PC-3 (cell line): ENCODE data around the gene UGT3A2. TPM values are rescaled to one million over a fixed set of nuclear protein-coding genes. Genes with fewer than 3 reads are reported as not detected.
"Not testable (repeated sequence)": the region's sequence is repeated elsewhere in the genome, so short reads cannot be mapped to it uniquely, and the experiment has no call there.

Source experiments
- ATAC-seq: fragments of 200-7000 bp; cut with Tn5 transposase; 2 replicates; pipeline ENCODE4 v1.9.1; 2020; ENCODE audit warnings: mild to moderate bottlenecking, moderate library complexity
- BruUV-seq: library from RNA; stranded (reverse); fragments of 400-500 nt; replicated peaks from 2 replicates; lab custom pipeline; 2021; lab: Mats Ljungman, UMichigan
- CTCF ChIA-PET: fragments of 300-600 bp; sonication (Branson Sonifier 250); formaldehyde crosslinking; loops from one replicate; lab custom pipeline; 2022; ENCODE audit warnings: antibody characterized with exemption; lab: Charles Lee
- POLR2A ChIA-PET: fragments of 300-600 bp; sonication (Branson Sonifier 250); formaldehyde crosslinking; loops from one replicate; lab custom pipeline; 2022; ENCODE audit warnings: antibody characterized with exemption; ENCODE audit not compliant: unreplicated experiment; lab: Charles Lee
- DNase-seq: peaks from one replicate; pipeline ENCODE4 v3.0.0-alpha.2; 2015
- H2AFZ ChIP-seq: fragments of 300-600 bp; sonication (generic); 2 replicates; pipeline ENCODE4 v1.6.0; 2016; ENCODE audit warnings: antibody characterized with exemption, low read length
- H3F3A ChIP-seq: fragments of 300-600 bp; sonication (generic); one replicate; pipeline ENCODE4 v1.6.0; 2017; ENCODE audit warnings: antibody characterized with exemption, low read length, control low read depth, mild to moderate bottlenecking; ENCODE audit not compliant: unreplicated experiment
- H3K27ac ChIP-seq: fragments of 300-600 bp; sonication (generic); 2 replicates; pipeline ENCODE4 v1.5.1; 2016; ENCODE audit warnings: mild to moderate bottlenecking, low read length
- H3K27me3 ChIP-seq: fragments of 300-600 bp; sonication (generic); 2 replicates; pipeline ENCODE4 v1.6.1; 2016; ENCODE audit warnings: low read length, mixed read lengths
- H3K36me3 ChIP-seq: fragments of 300-600 bp; sonication (generic); 2 replicates; pipeline ENCODE4 v1.6.1; 2016; ENCODE audit warnings: low read depth, mixed run types, low read length, mixed read lengths
- H3K4me1 ChIP-seq: fragments of 300-600 bp; sonication (generic); 2 replicates; pipeline ENCODE4 v1.5.1; 2016; ENCODE audit warnings: low read length; ENCODE audit not compliant: insufficient read depth
- H3K4me2 ChIP-seq: fragments of 300-600 bp; sonication (generic); 2 replicates; pipeline ENCODE4 v1.6.0; 2016; ENCODE audit warnings: low read length
- H3K4me3 ChIP-seq: fragments of 300-600 bp; sonication (generic); 2 replicates; pipeline ENCODE4 v1.5.1; 2016; ENCODE audit warnings: mild to moderate bottlenecking, low read length, mixed read lengths
- H3K79me2 ChIP-seq: fragments of 300-600 bp; sonication (generic); 2 replicates; pipeline ENCODE4 v1.6.1; 2017; ENCODE audit warnings: low read length, mixed read lengths
- H3K9ac ChIP-seq: fragments of 300-600 bp; sonication (generic); 2 replicates; pipeline ENCODE4 v1.6.0; 2016; ENCODE audit warnings: mild to moderate bottlenecking, low read length
- H3K9me2 ChIP-seq: fragments of 300-600 bp; sonication (generic); replicated peaks from 2 replicates; pipeline ENCODE4 v1.6.1; 2016; ENCODE audit warnings: mixed run types, low read length, mixed read lengths
- H3K9me3 ChIP-seq: fragments of 300-600 bp; sonication (generic); 2 replicates; pipeline ENCODE4 v1.6.1; 2016; ENCODE audit warnings: low read length, mixed read lengths
- H4K20me1 ChIP-seq: fragments of 300-600 bp; sonication (generic); 2 replicates; pipeline ENCODE4 v1.6.1; 2016; ENCODE audit warnings: low read length, mixed read lengths
- CTCF ChIP-seq: fragments of 300-600 bp; sonication (generic); conservative IDR thresholded peaks from 2 replicates; pipeline ENCODE4 v1.5.1; 2017; ENCODE audit warnings: antibody characterized with exemption, low read depth, mild to moderate bottlenecking, low read length
- EZH2 ChIP-seq: fragments of 300-600 bp; sonication (generic); IDR thresholded peaks from one replicate; pipeline ENCODE4 v1.6.1; 2017; ENCODE audit warnings: antibody characterized with exemption, mild to moderate bottlenecking, low read length; ENCODE audit not compliant: unreplicated experiment
- EZH2phosphoT487 ChIP-seq: fragments of 300-600 bp; sonication (generic); IDR thresholded peaks from 2 replicates; pipeline ENCODE4 v1.6.1; 2018; ENCODE audit warnings: mild to moderate bottlenecking, antibody characterized with exemption, low read length, borderline replicate concordance
- intact Hi-C: fragments of 100-400 bp; cut with micrococcal nuclease; formaldehyde crosslinking; loops from 2 replicates; pipeline ENCODE4 v1.9.0; 2023
- total RNA-seq: library from RNA; depleted of rRNA; stranded (reverse); fragments of >200 nt; gene quantifications from 2 replicates; pipeline ENCODE4 v1.2.3, GENCODE V29; 2014

The UGT3A2 gene
- total RNA-seq, 1 experiment from 2014 or later, result not detected

- no peaks in the 10 kb centered on the region for H4K20me1 ChIP-seq
These were observed 39.8 kb downstream of the UGT3A2 start for GRCh38 chr5:36026706-36027465.

GRCh38 chr5:36022246-36022645 lies 44.4 kb downstream of the UGT3A2 start:
- H2AFZ ChIP-seq, BruUV-seq, H3K4me1 ChIP-seq, POLR2A ChIA-PET, H3K79me2 ChIP-seq, H3K36me3 ChIP-seq, H3K9me3 ChIP-seq, CTCF ChIA-PET, H3K4me2 ChIP-seq, H3K9ac ChIP-seq, H3F3A ChIP-seq, H4K20me1 ChIP-seq, DNase-seq, ATAC-seq, H3K27ac ChIP-seq, H3K9me2 ChIP-seq, H3K4me3 ChIP-seq, intact Hi-C loops: not testable (repeated sequence)
- peaks cover 35% of the 10 kb centered on the region for H3K27me3 ChIP-seq

More at GRCh38 chr5:36026706-36027465, 39.8 kb downstream of the UGT3A2 start:
- no TSS peak for BruUV-seq
- intact Hi-C loops, result no loop called here
- H3K9ac ChIP-seq, result no peak overlapping the region
- H3K4me3 ChIP-seq, result no peak overlapping the region
- H3F3A ChIP-seq, result no peaks in the 10 kb centered on the region
- DNase-seq (no peak), ATAC-seq (no peak)
- H3K36me3 ChIP-seq, result no peaks in the 10 kb centered on the region
- no peak overlapping the region for H3K27ac ChIP-seq
- H3K9me3 ChIP-seq, result no peaks in the 10 kb centered on the region
- ChIA-PET CTCF (no interaction called here), POLR2A (no interaction called here)
- no peaks in the 10 kb centered on the region for H3K9me2 ChIP-seq
- TF ChIP-seq CTCF, result no peak
- TF ChIP-seq EZH2phosphoT487, result no peak
- TF ChIP-seq EZH2, result no peak
- no peak overlapping the region for H2AFZ ChIP-seq
- H3K27me3 ChIP-seq, result peaks cover 34% of the 10 kb centered on the region
- H3K79me2 ChIP-seq, result no peaks in the 10 kb centered on the region
- H3K4me1 ChIP-seq, result no peaks in the 10 kb centered on the region
- no peak overlapping the region for H3K4me2 ChIP-seq

GRCh38 chr5:36019584-36019983 lies 47.1 kb downstream of the UGT3A2 start:
- CTCF ChIA-PET, H3K4me2 ChIP-seq, ATAC-seq, H3K27ac ChIP-seq, H3K4me3 ChIP-seq, H3K4me1 ChIP-seq, H3K9ac ChIP-seq, POLR2A ChIA-PET, H4K20me1 ChIP-seq, H3K79me2 ChIP-seq, BruUV-seq, DNase-seq, H3K9me2 ChIP-seq, H2AFZ ChIP-seq, intact Hi-C loops, H3K36me3 ChIP-seq, H3K9me3 ChIP-seq, H3F3A ChIP-seq: not testable (repeated sequence)
- peaks cover 35% of the 10 kb centered on the region for H3K27me3 ChIP-seq
